Body of pancreas (tissue), 4 donors: ENCODE data around the gene HNRNPR. TPM values are rescaled to one million over a fixed set of nuclear protein-coding genes. Genes with fewer than 3 reads are reported as not detected.

ENCODE experiments used
- ATAC-seq: fragments of 150-250 bp; one replicate; pipeline ENCODE4 v1.9.1; 2016
- DNase-seq, 4 donors: peaks; one replicate each; pipeline ENCODE4 v3.0.0-alpha.2; 2019
- H3K27ac ChIP-seq, 4 donors: fragments of 200-600 bp; sonication (generic); 1 replicate in 3 of 4; 2 replicates in 1 of 4; pipeline versions ENCODE4 v1.5.1 to v1.6.1; 2016 to 2019; ENCODE audit warnings: mild to moderate bottlenecking in 1 of 4, mixed read lengths in 1 of 4, moderate library complexity in 1 of 4
- H3K27me3 ChIP-seq, 2 donors: fragments of 200-600 bp; sonication (generic); one replicate each; pipeline ENCODE4 v1.6.0; 2016; ENCODE audit warnings: mild to moderate bottlenecking in 1 of 2
- H3K36me3 ChIP-seq, 2 donors: fragments of 200-600 bp; sonication (generic); replicated peaks in 1 of 2; 2 replicates each; pipeline ENCODE4 v1.5.1; 2016; ENCODE audit warnings: low read depth in 2 of 2; ENCODE audit not compliant: insufficient read depth in 1 of 2
- H3K4me1 ChIP-seq: fragments of 200-600 bp; sonication (generic); one replicate; pipeline ENCODE4 v1.6.0; 2016
- H3K4me3 ChIP-seq, 2 donors: fragments of 200-600 bp; sonication (generic); 1 replicate in 1 of 2; 2 replicates in 1 of 2; pipeline ENCODE4 v1.5.1; 2016 to 2019
- H3K9me3 ChIP-seq, 3 donors: fragments of 200-600 bp; sonication (generic); 1 replicate in 2 of 3; 2 replicates in 1 of 3; pipeline ENCODE4 v1.5.1; 2016
- POLR2A ChIP-seq, 3 donors: fragments of 450-650 bp; IDR thresholded peaks; one replicate each; pipeline ENCODE4 v1.6.1; 2016; ENCODE audit warnings: antibody characterized with exemption in 3 of 3, mild to moderate bottlenecking in 2 of 3
- WGBS, 2 donors: methylation state at CpG; one replicate each; pipeline ENCODE4 v1.1.5; 2017; 5-methylcytosine and 5-hydroxymethylcytosine counted together
- intact Hi-C: fragments of 100-400 bp; cut with DNase I; formaldehyde crosslinking; loops from one replicate; pipeline ENCODE4 v1.15.1; 2023
- total RNA-seq, 2 donors: library from RNA; depleted of rRNA; stranded (reverse); fragments of >200 nt; gene quantifications; one replicate each; pipeline ENCODE4 v1.1.0, GENCODE V29; 2016
- TF ChIP-seq, protein P1 (sequence below), 7 experiments: fragments of 450-650 bp in 4 of 7; fragments of 200-600 bp in 3 of 7; sonication (generic) in 3 of 7; IDR thresholded peaks; one replicate each; pipeline ENCODE4 v1.5.1; 2016 to 2019; ENCODE audit warnings: antibody characterized with exemption in 7 of 7

HNRNPR gene
- total RNA-seq, 2 donors from 2014 or later: 34.2 to 41.2 TPM

DNA sequence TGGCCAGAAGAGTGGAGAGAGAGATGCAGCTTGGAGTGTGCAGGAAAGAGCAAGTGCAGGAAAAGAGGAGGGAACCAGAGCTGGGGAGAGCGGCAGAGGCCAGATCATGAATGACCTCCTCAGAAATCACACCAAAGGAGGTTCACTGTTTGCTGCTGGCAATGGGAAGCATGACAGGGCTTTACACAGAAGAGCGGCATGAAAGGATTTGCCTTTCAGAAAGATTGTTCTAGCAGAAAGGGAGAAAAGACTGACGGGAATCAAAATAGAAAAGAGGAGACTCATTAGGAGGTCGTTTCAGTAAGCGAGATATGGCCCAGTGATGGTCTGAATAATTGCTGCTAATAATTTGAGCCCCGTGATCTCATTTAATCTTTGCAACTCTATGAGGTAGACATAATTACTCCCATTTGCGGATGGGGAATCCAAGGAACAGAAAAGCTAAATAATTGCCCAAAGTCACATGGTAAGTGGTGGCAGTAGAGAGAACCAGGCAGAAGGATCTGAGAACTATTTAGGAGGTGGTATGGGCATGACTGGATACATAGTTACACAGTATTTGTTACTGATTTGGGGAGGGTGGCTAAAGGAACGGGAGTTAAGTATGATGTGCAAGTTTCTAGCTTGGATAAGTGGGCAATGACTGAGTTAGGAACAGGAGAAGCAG lies 12.5 kb upstream of the HNRNPR start:
- DNase-seq (no peak), ATAC-seq (no peak)
- H3K9me3 ChIP-seq: peaks cover 0 to 6% (median 0%) of the 10 kb centered on the region in 3 donors
- H3K4me1 ChIP-seq: no peaks in the 10 kb centered on the region
- peaks cover 0 to 3% of the 10 kb centered on the region in 2 donors for H3K36me3 ChIP-seq
- TF ChIP-seq, protein P1, sequence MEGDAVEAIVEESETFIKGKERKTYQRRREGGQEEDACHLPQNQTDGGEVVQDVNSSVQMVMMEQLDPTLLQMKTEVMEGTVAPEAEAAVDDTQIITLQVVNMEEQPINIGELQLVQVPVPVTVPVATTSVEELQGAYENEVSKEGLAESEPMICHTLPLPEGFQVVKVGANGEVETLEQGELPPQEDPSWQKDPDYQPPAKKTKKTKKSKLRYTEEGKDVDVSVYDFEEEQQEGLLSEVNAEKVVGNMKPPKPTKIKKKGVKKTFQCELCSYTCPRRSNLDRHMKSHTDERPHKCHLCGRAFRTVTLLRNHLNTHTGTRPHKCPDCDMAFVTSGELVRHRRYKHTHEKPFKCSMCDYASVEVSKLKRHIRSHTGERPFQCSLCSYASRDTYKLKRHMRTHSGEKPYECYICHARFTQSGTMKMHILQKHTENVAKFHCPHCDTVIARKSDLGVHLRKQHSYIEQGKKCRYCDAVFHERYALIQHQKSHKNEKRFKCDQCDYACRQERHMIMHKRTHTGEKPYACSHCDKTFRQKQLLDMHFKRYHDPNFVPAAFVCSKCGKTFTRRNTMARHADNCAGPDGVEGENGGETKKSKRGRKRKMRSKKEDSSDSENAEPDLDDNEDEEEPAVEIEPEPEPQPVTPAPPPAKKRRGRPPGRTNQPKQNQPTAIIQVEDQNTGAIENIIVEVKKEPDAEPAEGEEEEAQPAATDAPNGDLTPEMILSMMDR (IDR thresholded peaks at IDR 0.05): no peak
- TF ChIP-seq POLR2A (IDR thresholded peaks at IDR 0.05): no peak
- intact Hi-C loops: no loop called here
- H3K27me3 ChIP-seq: no peaks in the 10 kb centered on the region
- H3K4me3 ChIP-seq: no peak overlapping the region
- H3K27ac ChIP-seq: no peak overlapping the region
- 86 to 87% methylated on average over 8 of the region's 8 CpGs for WGBS, 2 donors

DNA sequence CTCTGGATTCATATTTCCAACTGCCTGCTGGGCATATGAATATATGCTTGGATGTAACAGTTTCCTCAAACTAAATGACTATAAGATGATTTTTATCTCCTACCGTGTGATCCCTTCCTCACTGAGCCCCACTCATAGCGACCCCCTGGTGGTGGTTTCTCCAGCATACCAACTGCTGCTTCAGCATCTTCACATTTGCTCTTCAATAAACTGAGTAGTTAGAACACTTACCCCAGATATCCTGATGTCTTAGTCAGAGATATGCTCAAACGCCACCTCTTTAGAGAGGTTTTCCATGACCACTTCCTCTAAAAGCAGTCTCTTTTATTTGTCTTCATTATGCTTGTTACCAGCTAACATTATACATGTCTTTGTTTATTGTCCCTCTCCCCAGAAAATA lies 10.2 kb upstream of the HNRNPR start:
- no peaks in the 10 kb centered on the region for H3K9me3 ChIP-seq
- ATAC-seq: no peak
- no peak overlapping the region for H3K27ac ChIP-seq
- no peak for DNase-seq
- no peak overlapping the region for H3K4me3 ChIP-seq
- intact Hi-C loops: no loop called here
- no peaks in the 10 kb centered on the region for H3K4me1 ChIP-seq
- WGBS, 2 donors: 59 to 65% methylated on average over 3 of the region's 3 CpGs
- no peaks in the 10 kb centered on the region for H3K27me3 ChIP-seq
- TF ChIP-seq, protein P1 (IDR thresholded peaks at IDR 0.05): no peak
- no peak for TF ChIP-seq POLR2A (IDR thresholded peaks at IDR 0.05)
- no peaks in the 10 kb centered on the region for H3K36me3 ChIP-seq

DNA sequence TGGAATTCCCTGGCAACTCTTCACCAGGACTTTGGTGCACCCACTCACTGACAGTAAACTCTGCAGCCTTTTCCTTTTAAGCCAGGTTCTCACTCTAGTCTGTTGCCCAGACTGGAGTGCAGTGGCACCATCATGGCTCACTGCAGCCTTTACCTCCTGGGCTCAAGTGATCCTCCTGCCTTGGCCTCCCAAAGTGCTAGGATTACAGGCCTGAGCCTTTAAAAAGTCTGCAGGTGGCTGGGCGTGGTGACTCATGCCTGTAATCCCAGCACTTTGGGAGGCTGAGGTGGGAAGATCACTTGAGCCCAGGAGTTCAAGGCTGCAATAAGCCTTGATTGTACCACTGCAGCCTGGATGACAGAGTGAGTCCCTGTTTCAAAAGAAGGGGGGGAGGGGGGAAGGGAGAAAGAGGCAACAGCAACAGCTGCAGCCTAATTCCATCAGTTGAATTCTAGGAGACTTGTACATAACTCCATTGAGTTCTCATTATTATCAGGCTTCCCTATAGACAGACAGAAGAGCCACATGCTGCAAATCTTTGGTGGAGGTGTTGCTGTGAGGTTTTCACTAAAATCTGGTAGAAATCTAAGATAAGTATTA lies 8.1 kb upstream of the HNRNPR start:
- Histone ChIP-seq H3K27ac (no peak overlapping the region), H3K4me1 (no peaks in the 10 kb centered on the region), H3K9me3 (no peaks in the 10 kb centered on the region), H3K4me3 (no peak overlapping the region), H3K36me3 (no peaks in the 10 kb centered on the region), H3K27me3 (no peaks in the 10 kb centered on the region)
- ATAC-seq (no peak), DNase-seq (no peak)
- intact Hi-C loops: no loop called here
- WGBS, 2 donors: 90 to 100% methylated on average over 1 of the region's 1 CpG
- TF ChIP-seq POLR2A (IDR thresholded peaks at IDR 0.05): no peak
- TF ChIP-seq, protein P1 (IDR thresholded peaks at IDR 0.05): no peak

DNA sequence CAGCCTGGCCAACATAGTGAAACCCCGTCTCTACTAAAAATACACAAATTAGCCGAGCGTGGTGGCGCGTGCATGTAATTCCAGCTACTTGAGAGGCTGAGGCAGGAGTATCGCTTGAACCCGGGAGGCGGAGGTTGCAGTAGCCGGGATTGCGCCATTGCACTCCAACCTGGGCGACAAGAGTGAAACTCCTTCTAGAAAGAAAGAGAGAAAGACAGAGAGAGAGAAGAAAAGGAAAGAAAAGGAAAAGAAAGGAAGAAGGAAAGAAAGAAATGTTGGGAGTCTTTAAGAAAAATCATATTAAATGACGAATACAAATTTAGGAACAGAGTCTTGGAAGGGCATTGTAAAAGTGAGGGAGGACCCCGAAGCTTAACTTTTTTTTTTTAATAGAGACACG lies 1.8 kb upstream of the HNRNPR start:
- 95 to 96% methylated on average over 14 of the region's 14 CpGs for WGBS, 2 donors
- H3K36me3 ChIP-seq: no peaks in the 10 kb centered on the region
- H3K4me3 ChIP-seq: no peak overlapping the region
- no peak for ATAC-seq
- H3K27me3 ChIP-seq: no peaks in the 10 kb centered on the region
- no peak for DNase-seq
- H3K9me3 ChIP-seq: no peaks in the 10 kb centered on the region
- no peak for TF ChIP-seq POLR2A (IDR thresholded peaks at IDR 0.05)
- TF ChIP-seq, protein P1 (IDR thresholded peaks at IDR 0.05): no peak
- H3K4me1 ChIP-seq: peaks cover 30% of the 10 kb centered on the region
- intact Hi-C loops: loop anchor here (10.0 kb wide), 1 partner anchor 51 kb away; no protein-coding TSS in a partner anchor
- H3K27ac ChIP-seq: no peak overlapping the region
